Left lobe of liver (tissue), 2 donors: ENCODE measurements around the gene GMDS. TPM values are rescaled to one million over a fixed set of nuclear protein-coding genes. Genes with fewer than 3 reads are reported as not detected.

Experiments used
- ATAC-seq: fragments of 200-7000 bp; cut with Tn5 transposase; one replicate; pipeline ENCODE4 v1.9.1; 2020; ENCODE audit warnings: mild to moderate bottlenecking, moderate library complexity
- DNase-seq: peaks from one replicate; pipeline ENCODE4 v3.0.0-alpha.2; 2020; ENCODE audit warnings: low spot score
- total RNA-seq: library from RNA; stranded (reverse); gene quantifications from one replicate; pipeline ENCODE4 v1.2.1, GENCODE V29; 2021
- donor health status: DM: no; HTN: no; CAD: no; lungs with moderate emphysema.
- donor health status: DM: no; HTN: yes; CAD: no.

Gene GMDS
- total RNA-seq, 1 donor from 2014 or later = 23.9 TPM

- ATAC-seq (no peak), DNase-seq (no peak)
These were observed 428.2 kb downstream of the GMDS start for GRCh38 chr6:1817033-1817761.

DNA sequence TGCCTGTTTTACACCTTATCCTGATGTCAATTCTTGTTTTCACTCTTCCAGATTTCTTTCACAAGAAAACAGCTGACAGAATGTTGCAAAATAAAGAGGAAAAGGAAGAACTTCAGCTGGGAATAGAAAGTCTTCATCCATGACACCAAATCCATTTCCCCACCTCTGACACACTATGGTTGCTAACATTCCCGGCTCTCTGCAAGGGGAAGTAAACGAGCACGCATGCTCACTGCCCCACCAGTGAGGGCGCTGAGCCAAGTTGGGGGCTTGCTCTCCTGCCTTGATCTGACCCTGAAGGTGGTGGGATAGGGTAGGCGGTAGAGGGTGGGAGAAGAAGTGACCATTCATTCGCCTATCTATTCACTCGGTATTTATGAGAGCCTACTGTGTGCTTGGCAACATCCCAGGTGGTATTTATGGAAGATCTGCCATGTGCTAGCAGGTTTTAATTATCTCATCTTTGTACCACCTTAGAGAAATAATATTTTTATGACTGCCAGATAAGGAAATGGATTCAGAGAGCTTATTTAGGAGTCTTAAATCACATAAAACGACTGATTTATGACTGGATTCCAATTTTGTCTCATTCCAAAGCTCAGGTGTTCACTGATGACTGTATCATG, 429.5 kb downstream of the GMDS start:
- ATAC-seq (no peak), DNase-seq (no peak)

DNA sequence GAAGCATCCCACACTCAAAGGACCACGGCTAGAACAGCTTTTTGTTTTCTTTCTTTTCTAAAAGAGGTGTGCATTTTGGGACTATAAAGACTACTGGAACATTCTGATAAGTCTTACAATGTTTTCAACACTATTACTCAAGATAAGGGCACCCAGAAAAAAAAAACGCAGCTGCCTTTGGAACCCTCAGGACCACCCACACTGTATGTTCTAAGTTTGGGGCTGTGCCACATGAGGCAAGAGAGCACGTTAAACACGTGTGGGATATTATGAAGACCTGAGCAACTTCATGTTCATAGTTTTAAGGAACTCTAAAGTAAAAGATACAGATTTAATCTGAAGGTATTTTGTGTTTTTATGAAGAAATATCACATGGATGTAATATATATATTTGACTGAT, 431.1 kb downstream of the GMDS start:
- ATAC-seq (no peak), DNase-seq (no peak)

DNA sequence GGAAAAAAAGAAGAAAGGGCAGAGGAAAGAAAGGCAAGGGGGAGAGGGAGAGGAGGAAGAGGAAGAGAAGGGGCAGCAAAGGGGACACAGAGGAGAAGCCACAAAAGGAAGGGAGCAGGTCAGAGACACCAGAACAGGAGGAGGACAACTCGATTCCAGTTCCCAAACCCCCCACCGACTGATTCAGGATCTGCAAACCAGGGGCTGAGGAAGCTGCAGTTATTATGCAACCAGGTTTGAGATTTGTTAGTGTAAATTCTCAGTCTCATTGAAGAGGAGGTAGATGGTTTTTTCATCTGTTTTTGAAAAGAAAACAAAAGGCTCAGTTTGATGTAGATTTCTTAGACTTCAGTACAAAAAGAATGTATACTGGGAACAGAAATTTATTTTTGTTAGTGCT, 432.9 kb downstream of the GMDS start:
- ATAC-seq = no peak
- no peak for DNase-seq

GRCh38 chr6:1812034-1812433, 433.4 kb downstream of the GMDS start:
- no peak for DNase-seq
- no peak for ATAC-seq

DNA sequence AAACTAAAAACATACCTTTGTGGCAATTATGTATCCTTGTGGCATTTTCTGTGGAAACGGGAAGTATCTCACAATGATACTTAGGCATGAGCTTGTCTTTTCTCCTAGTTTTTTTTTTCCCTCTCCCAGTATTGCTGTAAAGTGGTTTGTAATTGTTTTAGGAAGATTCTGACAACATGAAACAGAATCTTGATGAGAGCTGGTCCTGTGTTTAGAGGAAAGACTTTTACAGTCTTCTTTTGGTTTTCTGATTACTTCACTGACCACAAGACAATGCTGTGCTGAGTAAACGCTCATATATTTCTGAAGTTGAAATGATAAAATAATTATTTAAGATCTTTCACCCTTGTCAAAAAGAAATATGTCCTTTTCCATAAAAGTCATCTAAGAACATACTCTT, 434.5 kb downstream of the GMDS start:
- no peak for ATAC-seq
- no peak for DNase-seq

DNA sequence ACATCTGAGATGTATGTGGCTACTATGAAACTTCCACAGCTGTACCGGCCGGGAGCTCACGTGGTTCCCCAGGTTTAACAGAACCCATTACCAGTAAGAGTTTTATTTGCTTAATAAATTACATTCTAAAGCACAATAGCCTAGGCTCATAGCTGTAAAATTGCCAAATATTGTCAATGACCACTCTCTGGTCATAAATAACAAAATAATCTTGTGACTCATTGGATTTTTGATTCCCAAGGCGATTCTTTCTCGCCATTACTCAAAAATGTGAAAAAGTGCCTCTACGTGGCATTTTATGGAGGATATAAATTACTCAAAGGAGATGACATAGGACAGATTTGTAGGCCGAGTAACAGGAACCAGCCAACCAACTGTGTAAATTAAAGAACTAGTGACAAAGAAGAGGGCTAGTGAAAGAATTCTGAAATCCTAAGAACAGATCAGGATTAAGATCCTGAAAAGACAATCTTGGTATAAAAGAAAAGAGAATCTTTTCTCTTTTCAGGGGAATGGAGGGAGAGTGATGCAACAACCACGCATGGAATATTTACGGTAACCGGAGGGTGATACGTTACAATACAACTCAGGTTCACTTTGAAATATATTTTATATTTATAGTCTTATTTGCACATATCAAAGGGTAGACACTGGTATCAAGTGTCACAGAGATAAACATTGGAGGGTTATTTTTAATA, 436.0 kb downstream of the GMDS start:
- ATAC-seq = no peak

DNA sequence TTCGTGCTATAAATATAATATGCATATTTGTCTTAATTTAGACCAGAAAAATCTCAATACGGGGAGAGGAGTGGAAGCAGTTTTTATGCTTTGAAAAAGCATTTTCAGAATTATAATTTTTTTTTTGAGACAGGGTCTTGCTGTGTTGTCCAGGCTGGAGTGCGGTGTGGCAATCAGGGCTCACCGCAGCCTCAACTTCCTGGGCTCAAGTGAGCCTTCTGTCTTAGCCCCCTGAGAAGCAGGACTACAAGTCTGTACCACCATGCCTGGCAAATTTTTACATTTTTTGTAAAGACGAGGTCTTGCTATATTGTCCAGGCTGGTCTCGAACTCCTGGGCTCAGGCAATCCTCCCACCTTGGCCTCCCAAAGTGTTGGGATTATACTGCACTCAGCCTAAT, 438.5 kb downstream of the GMDS start:
- no peak for ATAC-seq
- no peak for DNase-seq

More for the DNA sequence above, 436.0 kb downstream of the GMDS start:
- no peak for DNase-seq

DNA sequence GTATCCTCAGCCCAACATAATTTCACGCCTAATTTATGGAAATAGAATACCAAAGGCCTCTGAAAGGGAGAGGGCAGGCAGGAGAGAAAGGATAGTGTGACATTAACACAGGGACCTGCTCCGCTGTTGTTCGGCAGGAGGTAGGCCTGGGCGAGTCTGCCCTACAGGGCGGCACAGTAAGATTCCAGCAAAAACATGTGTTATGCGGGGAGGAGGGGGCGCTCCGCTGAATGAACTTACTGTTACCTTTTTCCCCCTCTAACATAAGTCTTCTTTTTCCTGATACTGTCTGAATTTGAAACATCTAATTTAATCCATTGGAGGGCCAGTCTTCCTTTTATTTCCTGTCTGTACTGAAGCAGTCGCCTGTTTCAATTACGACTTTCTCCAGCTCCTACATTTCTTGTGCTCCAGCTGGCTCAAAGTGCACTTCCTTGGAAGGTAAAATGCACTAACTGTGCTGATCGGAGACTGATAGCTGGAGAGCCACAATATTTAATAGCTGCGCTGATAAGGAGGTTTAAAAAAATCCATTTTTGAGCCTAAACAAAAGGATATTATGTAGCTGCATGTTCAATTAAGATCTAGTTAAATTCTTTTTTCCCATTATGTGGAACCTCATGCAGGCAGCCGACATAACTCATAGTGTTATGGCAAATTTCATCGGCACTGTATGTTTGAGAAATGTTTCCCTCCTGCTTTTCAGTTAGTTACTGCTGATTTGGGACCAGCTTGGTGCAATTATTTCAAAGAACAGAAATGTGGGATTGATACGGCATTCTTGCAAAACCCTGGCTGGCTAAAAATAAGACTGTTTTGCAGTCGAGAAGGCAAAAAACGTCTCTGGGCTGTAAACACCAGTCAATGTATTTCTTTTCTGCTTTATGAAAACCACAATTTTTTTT, 442.7 kb downstream of the GMDS start:
- no peak for DNase-seq
- no peak for ATAC-seq

DNA sequence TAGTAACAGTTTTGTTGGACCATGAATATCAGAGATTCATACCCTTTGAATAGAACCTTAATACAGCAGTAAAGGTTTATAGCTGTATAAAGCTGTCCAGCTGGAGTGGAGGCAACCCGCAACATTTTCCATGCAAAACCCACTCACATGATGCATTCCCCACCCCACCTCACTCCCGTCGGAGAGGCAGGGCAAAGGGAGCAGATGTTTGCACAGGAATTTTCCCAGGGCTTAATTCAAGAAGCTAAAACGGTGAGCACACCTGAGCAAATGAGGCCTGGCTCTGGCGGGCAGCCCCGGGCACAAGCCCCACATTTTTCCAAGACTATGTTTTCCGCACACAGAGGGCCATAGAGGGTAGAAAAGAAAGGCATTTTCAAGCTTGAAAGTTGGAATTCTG, 444.0 kb downstream of the GMDS start:
- ATAC-seq (no peak), DNase-seq (no peak)

GRCh38 chr6:1800845-1801244, 444.6 kb downstream of the GMDS start:
- ATAC-seq (no peak), DNase-seq (no peak)

DNA sequence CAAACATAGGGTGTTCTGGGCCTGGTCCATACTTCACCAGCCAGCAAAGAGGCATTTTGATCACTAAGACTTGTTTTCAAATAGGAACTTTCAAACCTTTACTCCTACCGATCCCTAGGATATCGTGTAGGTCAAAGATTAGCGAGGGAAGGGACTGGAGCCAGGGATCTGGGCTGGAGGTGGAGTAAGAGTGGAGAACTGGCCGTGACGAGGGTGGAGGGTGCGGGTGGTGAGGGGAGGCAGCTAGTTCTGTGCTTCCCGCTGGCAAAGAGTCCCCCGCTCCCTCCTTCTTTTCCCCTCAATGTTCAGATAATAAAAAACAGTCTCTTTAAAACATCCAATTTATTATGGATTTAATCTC, 446.5 kb downstream of the GMDS start:
- ATAC-seq (peak; percentile 76), DNase-seq (no peak)

- ATAC-seq = peak; percentile 52
These were observed 447.0 kb downstream of the GMDS start for GRCh38 chr6:1798303-1798964.

DNA sequence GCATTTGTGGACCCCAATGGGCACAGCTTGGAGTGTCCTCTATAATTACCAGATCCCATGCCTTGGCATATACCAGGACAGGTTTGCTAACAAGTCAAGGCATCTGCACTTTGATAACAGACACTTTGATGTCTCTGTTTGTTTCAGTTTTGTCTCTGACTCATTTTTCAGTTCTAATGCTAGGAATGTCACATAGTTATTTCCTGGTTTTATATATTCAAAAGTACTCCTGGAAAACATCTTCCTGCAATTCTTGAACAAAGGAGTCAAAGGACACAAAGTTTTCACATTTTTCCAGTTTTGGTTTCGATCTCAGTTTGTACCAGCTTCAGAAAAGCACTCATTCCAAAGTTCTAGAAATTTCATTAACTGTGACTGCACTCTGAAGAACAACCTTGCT, 447.6 kb downstream of the GMDS start:
- ATAC-seq = peak; percentile 48
- DNase-seq = no peak

More at GRCh38 chr6:1798303-1798964, 447.0 kb downstream of the GMDS start:
- DNase-seq = no peak

DNA sequence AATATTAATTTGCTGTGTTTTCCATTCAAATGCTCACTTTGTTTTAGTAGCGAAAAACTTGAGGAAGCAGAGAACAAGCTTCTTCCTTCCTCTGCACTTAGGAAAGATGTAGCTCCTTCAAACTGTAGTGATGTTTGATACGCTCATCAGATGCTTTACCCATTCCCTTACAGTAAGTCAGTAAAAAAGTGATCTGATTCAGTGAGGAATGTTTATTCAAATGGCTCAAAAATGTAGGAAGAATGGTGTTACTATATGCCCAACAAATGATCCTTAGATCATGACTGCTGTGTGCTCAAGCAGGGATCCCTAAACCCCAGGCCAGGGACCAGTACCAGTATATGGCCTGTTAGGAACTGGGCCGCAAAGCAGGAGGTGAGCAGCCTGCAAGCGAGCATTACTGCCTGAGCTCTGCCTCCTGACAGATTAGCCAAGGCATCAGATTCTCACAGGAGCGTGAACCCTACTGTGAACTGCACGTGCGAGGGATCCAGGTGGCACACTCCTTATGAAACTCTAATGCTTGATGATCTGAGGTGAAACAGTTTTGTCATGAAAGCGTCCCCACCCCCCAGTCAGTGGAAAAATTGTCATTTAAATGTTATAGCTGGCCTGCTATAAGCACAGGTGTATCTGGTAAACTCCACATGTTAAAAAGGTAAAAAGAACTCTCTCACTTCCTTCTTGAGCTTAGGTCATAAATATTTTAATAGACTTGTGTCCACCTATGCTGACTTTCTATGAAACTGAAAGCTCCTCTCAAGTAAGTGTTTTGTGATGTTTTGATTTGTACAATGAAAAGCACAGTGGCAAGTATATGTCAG, 448.5 kb downstream of the GMDS start:
- no peak for ATAC-seq
- DNase-seq = no peak

GRCh38 chr6:1795910-1796309, 449.5 kb downstream of the GMDS start:
- ATAC-seq = no peak
- no peak for DNase-seq

DNA sequence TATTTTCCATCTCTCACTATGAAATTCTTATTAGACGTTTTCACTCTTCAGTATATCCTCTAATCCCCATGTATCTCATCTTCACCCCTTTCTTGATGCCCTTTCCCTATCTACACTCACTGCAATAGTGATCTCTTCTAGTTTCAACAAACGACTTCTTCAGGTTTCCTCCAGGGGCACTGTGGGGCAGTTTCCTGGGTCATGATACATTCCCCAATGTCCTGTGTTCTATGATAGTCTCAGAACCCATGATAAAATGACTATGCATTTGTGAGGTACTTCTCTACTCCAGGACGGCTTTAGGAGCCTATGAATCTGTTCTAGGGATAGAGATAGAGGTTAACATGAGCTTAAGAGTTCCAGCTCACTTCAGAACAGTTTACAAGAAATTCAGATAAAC, 452.4 kb downstream of the GMDS start:
- no peak for DNase-seq
- peak; percentile 83 for ATAC-seq

- ATAC-seq (no peak), DNase-seq (no peak)
These were observed 454.7 kb downstream of the GMDS start for GRCh38 chr6:1790684-1791083.

DNA sequence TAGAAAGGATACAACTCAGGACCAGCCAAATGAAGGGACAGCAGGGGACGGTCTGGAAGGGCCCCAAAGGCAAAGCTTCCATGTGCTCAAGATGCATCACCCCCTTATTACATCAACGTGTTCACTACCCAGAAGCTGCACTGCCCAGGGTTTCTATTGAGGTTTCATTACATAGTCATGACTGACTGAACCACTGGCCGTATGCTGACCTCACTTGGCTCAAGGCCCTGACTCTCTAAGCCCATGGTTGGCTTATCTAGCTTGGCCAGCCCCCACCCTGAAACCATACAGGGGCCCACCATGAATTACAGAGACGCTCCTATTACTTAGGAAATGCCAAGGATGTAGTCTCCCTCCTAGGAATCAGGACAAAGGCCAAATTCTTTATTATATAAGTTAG, 456.3 kb downstream of the GMDS start:
- no peak for ATAC-seq
- no peak for DNase-seq

DNA sequence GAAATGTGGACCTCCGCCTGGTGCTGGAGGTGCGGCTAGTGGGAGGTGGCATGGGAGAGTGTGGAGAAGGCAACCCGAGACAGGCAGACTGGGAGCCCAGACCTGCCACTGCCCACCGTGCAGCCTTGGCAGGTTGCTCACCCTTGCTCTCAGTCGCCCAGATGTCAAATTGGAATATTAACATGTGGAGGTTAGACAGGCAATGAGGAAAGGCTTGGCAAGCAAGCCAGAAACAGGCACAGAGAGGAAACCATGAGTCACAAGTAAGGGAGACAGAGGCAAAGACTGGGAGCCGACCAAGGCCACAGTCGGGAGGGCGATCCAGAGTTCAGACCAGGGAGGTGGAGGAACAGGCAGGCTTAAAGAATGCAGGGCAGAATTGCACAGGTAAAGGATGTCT, 457.5 kb downstream of the GMDS start:
- DNase-seq = no peak
- no peak for ATAC-seq
